NCI-H2171 treated with DMSO at 0.1 percent for 48 hours (cell line): ENCODE results near the gene TMEM52.

ENCODE experiments used
- DNase-seq: peaks from one replicate; lab custom pipeline; 2025; lab: John Stamatoyannopoulos, UW

TMEM52 gene

DNA sequence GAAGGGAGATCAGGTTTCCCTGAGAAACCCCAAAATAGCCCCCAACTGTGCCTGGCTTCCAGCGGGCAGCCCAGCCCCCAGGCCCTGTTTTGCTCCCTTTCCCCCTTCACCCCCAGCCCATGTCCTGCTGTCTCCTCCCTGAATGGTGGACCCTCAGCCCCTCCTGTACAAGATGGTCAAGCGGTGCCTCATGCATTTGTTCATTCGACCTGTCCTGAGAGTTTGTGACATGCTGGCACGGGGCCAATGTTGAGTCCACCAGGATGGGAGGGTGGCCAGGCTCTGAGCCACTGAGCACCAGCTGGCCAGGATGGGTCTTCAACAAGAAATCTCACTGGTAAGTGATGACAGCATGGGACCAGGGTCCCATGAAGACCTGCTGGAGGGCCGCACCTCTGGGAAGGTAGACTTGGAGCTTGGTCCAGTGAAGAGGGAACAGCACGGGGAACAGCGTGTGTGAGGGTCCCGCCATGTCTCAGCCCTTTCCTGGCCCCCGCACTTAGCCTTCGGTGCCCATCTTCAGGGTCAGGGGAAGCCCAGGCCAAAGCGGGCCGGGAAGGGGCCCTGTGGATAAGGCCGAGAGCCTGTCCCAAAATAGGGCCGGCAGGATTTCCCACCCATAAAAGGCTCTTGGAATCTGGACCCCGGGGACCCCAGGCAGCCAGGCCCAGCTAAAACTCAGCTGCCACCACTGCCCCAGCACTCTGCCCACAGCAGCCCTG, 3.9 kb downstream of the TMEM52 start, which contains the start of gene CALML6:
Gene CALML6 (plus strand): TSS at position 290 of the 722 bp plus-strand sequence. CDS start 21 bp downstream, at position 311.
- DNase-seq: no peak

DNA sequence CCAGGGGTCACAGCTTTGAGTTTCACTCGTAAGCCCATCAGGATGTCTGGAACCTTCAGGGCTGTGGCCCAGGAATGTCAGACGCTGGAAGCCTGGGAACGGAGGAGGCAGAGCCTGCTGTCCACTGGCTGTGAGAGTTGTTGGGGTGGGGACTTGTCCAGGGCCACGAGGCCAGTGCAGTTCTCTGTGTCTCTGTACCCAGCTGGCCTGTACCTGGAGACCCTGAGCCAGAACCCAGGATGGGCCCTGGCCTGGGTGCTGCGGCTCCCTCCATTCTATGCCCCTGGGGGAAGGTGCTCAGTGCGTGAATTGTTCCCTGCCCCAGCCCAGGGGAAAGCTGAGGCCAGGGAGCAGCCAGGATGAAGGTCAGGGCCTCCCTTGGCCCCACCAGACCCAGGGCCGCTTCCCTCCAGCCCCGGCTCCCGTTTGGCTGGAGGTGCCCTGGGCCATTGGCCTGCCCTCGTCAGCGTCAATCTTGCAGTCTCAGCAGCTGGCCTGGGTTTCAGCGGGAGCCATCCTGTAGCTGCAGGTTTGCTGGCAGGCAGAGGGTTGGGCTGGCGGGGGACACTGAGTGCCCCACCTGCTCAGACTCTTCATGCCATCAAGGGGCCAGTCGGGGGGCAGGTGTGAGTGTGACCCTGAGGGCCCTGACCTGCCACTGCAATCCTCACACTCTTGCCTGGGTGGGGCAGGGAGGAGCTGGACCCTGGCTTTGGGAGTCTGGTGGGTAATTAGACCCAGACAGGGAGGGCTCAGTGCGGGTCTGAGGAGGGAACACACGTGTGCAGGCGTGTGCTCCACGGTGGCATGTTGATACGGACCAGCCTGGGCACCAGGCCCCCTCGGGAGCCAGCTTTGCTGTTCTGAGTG, 4.7 kb downstream of the TMEM52 start:
- no peak for DNase-seq

DNA sequence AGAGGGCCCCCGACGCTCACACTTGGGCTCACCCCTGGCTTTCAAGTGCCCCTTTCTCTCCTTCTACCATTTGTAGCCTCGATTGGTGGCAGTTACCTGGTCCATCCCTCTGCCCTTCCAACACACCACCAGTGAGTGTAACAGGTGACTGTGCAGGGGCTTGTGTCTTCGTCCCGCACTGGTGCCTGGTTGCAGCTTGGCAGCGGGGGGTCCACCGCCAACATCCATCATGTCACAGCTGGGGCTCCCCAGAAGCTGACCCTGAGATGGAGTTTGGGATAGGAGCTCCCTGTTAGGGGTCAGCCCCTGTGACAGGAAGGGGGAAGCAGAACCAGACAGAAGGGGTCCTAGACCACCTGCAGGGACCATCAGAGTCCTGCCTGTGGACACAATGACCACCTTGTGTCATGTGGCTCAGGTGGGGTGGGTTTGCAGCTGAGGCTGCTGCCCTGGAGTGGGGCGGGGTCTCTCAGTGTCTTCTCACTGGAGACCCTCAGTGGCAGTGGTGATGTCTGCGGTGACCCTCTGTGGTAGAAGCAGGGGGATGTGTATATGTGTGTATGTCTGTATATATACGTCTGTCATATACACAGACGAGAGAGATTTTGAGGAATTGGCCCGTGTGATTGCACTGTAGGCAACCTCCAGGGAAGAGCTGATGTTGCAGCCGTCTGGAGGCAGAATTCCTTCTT, 7.6 kb downstream of the TMEM52 start:
- no peak for DNase-seq

GRCh38 chr1:1910651-1911331, 8.3 kb downstream of the TMEM52 start:
- no peak for DNase-seq

GRCh38 chr1:1910033-1910465, 9.0 kb downstream of the TMEM52 start:
- no peak for DNase-seq

DNA sequence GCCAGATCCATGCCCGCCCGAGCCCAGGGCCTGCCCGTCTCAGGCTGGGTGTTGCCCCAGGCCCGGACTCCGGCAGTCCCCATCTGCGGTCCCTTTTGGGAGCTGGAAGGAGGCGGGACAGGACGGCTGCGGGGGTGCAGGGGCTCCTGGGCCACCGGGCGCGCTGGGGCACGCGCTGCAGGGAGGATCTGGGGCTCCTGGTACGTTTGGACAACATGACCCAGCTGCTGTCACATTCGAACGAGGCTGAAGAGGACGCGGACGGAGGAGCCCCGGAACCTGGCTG, 10.6 kb downstream of the TMEM52 start:
- peak; percentile 51 for DNase-seq

DNA sequence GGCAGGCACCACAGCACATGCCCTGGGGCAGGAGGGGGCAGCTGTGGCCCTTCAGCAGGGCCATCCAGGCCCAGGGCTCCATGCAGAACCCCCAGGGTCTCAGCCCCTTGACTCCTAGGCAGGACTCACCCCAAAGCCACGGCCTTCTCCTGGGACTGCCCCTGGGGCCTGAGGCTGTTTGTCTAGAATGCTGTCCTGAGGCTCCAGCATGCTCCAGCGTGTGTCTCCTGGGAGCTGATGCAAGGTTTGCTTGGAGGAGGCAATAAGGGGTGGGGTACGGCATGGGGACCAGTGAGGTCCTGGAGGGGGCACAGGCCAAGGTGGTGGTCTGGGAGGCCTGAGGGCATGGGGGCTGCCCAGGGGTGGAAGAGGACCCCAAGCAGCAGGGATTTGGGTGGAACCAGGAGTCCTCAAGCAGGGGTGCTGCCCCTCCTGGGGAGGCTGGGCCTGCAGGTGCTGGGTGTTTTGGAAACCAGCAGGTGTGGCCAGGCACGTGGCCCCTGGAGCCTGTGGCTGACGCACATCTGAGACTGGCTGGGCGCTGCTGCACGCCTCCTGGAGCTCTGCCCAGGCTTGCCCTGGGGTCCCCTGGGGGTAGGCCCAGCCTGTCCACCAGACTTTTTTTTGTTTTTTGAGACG, 11.9 kb downstream of the TMEM52 start:
- DNase-seq: peak; percentile 72

DNA sequence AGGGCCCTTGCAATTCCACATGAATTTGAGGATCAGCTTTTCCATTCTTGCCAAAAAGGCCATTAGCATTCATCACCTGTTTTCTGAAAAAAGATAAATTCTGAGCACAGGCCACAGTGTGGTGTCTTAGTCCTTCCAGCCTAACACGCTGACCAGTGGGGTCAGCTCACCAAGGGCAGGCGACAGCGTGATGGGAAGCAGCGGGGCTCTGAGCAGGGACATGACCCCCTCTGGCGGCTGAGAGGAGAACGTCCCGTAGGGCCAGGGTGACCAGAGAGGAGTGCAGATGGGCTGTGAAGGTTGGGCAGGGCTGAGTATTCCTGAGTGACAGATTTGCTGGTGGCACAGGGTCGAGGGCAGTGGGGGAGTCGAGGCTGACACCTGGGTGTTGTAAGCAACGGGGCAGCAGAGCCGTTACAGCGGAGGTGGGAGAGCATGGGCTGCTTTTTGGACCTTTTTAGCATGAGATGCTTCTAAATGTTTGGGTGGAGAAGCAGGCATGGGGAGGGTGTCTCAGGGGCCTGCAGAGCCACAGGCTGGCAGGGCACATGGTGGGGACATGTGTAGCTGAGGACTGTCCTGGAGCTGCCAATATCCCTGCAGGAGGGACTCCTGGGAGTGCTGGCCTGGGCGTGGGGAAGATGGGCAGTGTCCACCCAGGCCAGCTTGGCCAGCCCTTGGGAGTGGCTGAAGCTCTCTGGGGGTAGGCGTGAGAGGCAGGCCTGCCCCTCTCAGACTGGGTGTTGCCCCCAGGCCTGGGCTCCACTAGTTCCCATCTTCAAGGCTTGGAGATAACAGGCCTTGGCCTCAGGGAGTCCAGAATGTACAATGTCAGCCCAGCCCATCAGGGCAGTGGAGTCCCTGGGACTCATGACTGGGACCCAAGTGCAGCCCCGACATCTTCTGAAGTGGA, 12.6 kb downstream of the TMEM52 start:
- peak; percentile 69 for DNase-seq

- no peak for DNase-seq
Measured at GRCh38 chr1:1903224-1903623, 15.9 kb downstream of the TMEM52 start.

DNA sequence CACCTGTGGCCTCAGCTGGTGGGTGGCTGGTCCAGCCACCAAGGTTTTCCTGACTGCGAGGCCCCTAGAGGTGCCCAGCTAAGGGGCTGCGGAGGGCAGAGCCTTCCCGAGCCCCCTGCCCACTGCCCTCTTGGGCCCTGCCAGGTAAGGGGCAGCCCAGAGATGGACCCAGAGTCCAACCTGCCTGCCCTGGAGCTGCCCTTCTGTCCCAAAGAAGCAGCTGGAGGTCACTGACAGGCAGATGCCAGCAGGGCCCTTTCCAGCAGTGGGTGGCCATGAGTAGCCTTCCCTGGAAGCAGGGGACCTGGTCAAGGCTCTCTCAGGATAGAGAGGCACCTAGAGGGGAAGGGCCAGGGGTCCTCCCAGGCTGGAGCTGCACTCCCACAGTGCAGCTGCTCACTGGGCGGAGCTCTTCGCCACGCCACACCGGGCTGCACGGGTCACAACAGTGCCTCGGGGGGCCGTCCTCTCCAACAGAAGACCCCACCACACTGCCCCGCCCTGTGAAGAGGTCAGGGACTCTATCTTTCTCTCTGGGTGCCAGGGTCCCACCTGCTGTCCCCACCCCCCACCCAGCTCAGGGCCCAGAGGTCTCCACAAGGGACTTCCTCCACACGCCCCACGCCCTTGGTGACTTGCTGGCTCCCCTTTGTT, 17.3 kb downstream of the TMEM52 start:
- DNase-seq: no peak

DNA sequence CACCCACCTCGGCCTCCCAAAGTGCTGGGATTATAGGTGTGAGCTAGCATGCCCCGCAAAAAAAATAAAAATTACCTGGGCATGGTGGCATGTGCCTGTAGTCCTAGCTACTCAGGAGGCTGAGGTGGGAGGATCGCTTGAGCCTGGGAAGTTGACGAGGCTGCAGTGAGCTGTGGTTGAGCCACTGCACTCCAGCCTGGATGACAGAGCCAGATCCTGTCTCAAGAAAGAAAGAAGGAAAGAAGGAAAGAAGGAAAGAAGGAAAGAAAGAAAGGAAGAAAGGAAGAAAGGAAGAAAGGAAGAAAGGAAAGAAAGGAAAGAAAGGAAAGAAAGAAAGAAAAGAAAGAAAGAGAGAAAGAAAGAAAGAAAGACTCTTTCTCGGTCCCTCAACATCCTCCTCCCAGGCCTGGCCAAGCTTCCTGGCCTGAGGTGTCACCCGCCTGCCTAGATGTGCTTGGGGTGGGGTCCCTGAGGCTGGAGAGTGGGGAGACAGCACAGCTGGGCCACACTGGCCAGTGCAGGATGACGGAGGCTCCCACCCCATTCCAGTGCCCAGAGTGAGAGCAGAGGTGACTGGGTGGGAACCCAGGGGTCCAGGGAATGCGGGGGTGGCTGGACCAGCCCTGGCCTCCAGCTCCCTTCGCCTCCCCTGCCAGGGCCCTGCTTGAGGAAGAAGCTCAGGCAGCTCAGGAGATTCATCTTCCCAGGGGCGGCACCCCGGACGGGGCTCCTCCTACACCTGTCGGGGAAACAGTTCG, 18.0 kb downstream of the TMEM52 start:
- DNase-seq: no peak

DNA sequence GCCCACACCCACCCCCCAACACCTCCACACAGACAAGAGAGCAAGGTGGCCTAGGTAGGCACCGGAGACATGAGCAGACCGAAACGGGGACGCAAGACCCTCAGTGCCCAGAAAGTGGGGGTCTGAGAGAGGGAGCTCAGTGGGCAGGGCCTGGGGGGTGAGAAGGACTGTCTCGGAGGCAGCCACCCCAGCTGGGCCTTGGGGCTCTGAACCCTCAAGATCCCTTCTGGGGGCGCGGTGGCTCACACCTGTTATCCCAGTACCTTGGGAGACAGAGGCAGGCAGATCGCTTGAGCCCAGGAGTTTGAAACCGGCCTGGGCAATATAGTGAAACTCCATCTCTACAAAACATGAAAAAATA, 19.1 kb downstream of the TMEM52 start:
- DNase-seq: no peak

DNA sequence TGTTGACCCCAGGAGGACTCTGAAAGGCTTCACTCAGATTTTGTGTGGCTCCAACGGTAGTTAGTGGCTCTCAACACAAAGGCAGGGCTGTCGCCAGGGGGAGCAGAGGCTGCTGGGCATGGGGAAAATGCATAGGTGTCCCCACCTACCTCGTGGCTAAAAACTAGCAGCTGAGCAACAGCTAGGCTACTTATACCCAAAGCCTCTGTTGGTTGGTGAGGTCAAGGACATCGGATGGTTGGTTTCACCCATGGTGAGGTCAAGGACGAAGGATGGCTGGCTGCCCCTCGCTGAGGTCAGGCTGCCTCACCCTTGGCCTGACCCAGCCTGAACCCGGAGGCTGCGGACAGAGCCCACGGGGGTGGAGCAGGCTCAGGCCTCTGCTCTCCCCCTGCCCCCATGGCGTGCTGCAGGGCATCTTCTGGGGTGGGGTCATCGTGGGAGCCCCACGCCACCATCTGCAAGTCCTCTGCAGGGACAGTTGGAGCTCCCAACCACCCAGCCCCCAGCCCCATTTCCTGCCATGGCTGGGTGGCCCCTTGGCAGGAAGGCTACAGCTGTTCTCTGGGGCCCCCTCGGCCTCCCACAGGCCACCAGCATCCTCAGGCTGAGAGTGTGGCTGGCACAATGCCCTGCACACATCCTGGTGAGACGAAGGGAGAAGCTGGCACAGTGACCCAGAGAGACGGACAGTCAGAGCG, 19.7 kb downstream of the TMEM52 start:
- DNase-seq: no peak

DNA sequence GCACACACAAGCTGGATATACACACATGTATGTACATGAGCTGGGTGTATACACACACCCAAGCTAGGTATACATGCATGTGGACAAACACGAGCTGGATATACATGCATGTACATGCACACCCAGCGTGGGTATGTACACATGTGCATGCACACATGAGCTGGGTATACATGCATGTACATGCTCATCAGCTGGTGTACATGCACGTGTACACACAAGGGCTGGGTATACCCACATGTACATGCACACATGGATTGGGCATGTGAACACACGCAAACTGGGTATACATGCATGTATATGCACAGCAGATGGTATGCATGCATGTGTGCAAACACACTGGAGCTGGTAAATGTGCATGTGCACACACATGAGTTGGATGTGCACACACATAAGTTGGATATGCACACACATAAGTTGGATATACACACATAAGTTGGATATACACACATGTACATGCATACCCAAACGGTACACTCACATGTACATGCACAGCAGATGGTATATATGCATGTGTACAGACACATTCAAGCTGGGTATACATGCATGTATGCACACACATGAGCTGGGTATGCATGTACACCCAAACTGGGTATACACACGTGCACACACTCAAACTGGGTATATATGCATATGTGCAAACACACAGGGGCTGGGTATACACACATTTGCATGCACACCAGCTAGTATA, 20.7 kb downstream of the TMEM52 start:
- no peak for DNase-seq

- no peak for DNase-seq
Measured at GRCh38 chr1:1895456-1896336, 23.4 kb downstream of the TMEM52 start.

DNA sequence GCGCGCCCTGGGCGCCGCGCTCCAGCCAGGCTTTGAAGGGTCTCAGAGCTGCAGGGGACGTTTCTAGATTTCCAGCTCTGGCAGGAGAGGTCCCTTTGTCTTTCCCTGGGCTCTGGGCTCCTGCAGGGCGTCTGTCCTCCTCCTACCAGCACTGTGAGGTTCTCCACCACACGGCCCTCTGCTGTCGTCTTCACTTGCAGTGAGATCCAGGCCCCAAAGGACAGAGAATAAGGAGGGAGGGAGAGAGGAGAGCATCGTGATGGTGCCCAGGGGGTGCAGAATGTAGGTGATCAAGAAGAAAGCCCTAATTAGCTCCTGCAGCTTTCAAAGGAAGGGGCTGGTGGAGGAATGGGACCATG, 24.0 kb downstream of the TMEM52 start:
- DNase-seq: no peak

DNA sequence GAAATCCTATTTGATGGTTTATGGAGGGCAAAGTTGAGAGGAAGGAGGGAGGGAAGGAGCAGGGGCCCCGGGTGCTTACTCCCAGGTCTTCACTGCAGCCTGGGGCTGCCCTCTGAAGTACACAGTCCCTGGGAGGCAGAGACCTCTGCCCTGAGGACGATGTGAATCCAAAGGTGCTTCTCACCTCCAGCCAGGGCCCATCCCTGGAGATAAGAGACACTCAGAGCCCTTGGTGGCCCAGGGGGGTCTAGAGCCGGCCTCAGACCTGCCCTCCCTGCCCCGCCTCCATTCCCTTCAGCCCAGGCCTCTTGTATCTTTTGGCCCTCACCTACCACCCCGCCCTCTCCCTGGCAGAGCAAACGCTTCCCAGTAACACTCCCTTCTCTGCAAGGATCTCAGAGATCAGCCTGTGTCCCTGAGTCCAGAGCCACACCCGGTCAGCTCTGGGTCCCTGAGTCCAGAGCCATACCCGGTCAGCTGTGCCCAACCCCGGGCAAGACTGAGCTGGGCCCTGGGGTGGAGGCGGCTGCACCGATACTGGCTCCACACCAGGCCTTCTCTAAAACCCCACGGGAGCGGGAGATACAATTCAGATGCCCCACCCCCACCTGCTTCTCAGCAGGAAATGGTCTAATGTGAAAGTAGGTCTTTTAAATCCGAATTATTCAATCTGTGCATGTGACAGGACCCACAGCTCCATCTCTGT, 24.6 kb downstream of the TMEM52 start:
- DNase-seq: no peak
